GM10248 (cell line): ENCODE results near the gene E2F1.

Experiments
- CTCF ChIA-PET: fragments of 300-600 bp; sonication (Branson Sonifier 250); formaldehyde crosslinking; extraction: SDS; loops from one replicate; lab custom pipeline; 2021; ENCODE audit warnings: antibody characterized with exemption; lab: Yijun Ruan, JAX
- POLR2A ChIA-PET: fragments of 350-650 bp; sonication (Branson Sonifier 250); formaldehyde crosslinking; extraction: SDS; loops from one replicate; lab custom pipeline; 2020; ENCODE audit warnings: antibody characterized with exemption; lab: Yijun Ruan, JAX
- DNase-seq: peaks from one replicate; pipeline ENCODE4 v3.0.0; 2012; ENCODE audit errors: extremely low spot score
- CTCF ChIP-seq: IDR thresholded peaks from 2 replicates; pipeline ENCODE4 v1.5.1; 2012; ENCODE audit warnings: mild to moderate bottlenecking, low read depth; ENCODE audit errors: extremely low read depth, missing control alignments, control extremely low read depth

The E2F1 gene

GRCh38 chr20:33646191-33646590 lies 40.0 kb downstream of the E2F1 start:
- no peak for DNase-seq
- TF ChIP-seq CTCF, result no peak
- ChIA-PET CTCF (interaction anchor here (1.8 kb wide), 1 partner anchor 8 kb away, joined by 5 read pairs; no protein-coding TSS in a partner anchor), POLR2A (no interaction called here)

DNA sequence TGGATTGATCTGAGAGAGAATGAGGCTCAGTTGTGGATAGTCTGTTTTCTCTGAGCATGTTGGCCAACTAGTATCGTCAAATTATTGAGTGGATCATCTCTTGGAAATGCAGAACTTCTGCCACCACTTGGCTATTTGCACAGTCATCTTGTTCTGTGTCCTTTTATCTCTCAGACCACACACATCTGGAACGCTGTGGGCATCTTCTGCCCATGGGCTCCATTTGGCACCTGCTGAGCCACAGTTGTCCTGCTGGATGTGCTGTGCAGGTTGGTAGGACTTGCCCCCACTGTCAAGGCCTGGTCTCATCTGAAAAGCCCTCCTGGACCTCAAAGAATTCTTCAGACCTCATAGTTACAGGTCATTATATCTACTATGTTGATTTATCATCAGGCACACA lies 40.8 kb downstream of the E2F1 start:
- ChIA-PET POLR2A (no interaction called here), CTCF (interaction anchor here (1.3 to 1.8 kb wide), 3 partner anchors 9 to 175 kb away, joined by 3 to 5 read pairs (median 3); no protein-coding TSS in a partner anchor)
- TF ChIP-seq CTCF, result no peak
- no peak for DNase-seq

GRCh38 chr20:33645072-33645358 lies 41.2 kb downstream of the E2F1 start:
- TF ChIP-seq CTCF, result no peak
- no peak for DNase-seq
- ChIA-PET CTCF (interaction anchor here (1.3 to 1.8 kb wide), 3 partner anchors 9 to 175 kb away, joined by 3 to 5 read pairs (median 3); no protein-coding TSS in a partner anchor), POLR2A (no interaction called here)

- ChIA-PET CTCF (interaction anchor here (1.3 to 1.8 kb wide), 3 partner anchors 10 to 174 kb away, joined by 3 to 5 read pairs (median 3); no protein-coding TSS in a partner anchor), POLR2A (no interaction called here)
- DNase-seq, result no peak
- TF ChIP-seq CTCF, result no peak
Observed at GRCh38 chr20:33644313-33645071, 41.7 kb downstream of the E2F1 start.

GRCh38 chr20:33640287-33640686 lies 45.9 kb downstream of the E2F1 start:
- CTCF ChIA-PET, result interaction anchor here (0.9 to 1.8 kb wide), 5 partner anchors 9 to 35 kb away, joined by 3 to 7 read pairs (median 4); partner anchors contain the start of gene ACTL10
- DNase-seq, result no peak
- POLR2A ChIA-PET, result no interaction called here

GRCh38 chr20:33636776-33637175 lies 49.4 kb downstream of the E2F1 start:
- TF ChIP-seq CTCF, result no peak
- no peak for DNase-seq
- POLR2A ChIA-PET, result no interaction called here
- CTCF ChIA-PET, result interaction anchor here (1.6 kb wide), 1 partner anchor 10 kb away, joined by 3 read pairs; no protein-coding TSS in a partner anchor

More at GRCh38 chr20:33640287-33640686, 45.9 kb downstream of the E2F1 start:
- no peak for TF ChIP-seq CTCF
